NCI-H2196 (cell line): ENCODE data around the gene UCHL5.
"Not testable (repeated sequence)": the region's sequence is repeated elsewhere in the genome, so short reads cannot be mapped to it uniquely, and the experiment has no call there.

Experiments
- DNase-seq: peaks from one replicate; lab custom pipeline; 2025; ENCODE audit not compliant: unreplicated experiment; lab: John Stamatoyannopoulos, UW

The UCHL5 gene

DNA sequence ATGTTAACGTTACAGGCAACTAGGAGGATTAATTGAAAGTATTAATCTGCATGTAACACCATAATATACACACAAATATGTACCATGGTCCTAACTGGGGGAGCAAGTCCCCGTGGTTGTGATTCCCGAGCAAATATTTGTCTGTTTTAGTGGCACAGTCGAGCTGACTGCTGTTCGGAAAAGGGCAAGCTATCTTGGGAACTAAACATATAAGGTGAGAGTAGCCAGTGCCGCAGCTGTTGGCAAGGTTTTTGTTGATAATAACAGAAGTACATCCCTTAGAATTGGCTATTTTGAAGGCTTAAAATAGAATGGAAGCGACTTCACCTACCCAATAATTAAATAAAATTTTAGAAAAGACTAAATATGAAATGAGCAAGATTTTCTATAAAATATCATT, 45.5 kb downstream of the UCHL5 start:
- no peak for DNase-seq

DNA sequence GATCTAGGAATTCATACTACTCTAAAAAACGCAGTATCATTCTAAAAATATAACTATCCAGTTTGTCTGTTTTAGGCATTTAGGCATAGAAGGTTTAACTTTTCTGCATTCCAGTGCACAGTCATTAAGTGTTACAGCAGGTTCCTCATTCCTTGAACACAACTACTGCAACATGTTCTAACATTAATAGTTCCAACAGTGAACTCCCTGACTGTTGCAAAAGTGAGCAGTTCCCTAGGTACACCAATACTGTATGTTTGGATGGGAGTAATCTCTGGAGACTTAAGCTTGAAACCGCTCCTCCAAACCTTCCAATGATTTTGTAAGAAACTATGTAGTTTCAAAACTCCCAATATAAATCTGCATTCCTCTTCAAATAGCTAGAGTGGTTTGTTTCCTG, 46.2 kb downstream of the UCHL5 start:
- DNase-seq: no peak

DNA sequence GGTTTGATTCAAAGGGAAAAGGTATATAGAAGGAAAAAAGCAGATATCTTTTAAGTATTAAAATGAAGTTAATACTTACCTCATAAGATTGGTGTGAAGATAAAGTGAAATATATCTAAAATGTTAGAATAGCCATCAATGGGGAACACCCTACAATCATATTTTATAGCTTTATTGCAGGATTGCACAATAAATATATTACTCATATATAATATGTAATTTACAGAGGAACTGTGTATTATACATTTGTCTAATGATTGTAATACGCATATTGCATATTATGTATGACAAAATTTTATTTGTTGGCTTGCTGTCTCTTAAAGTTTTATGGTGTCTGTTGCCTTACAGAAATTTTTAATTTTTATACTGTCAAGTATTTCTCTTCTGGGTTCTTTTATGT, 47.8 kb downstream of the UCHL5 start:
- DNase-seq: no peak

DNA sequence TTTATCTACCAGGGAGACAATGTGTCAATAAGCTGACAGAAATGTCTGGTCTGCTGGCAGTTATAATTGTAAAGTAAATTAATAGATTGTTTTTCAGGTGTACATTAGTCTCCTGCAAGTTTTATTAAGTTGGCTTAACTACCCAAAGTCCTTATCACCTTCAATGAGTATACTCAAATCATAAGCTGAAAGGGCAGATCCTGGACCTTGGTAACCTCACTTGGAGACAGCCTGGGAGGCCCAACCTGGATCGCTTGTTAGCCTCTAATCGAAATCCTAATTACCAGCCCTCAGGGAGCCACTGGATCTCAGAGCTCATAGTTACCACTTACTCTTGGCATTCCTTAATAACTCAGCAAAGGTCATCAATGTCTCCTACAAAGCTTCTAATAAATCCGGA, 49.7 kb downstream of the UCHL5 start:
- DNase-seq: no peak

DNA sequence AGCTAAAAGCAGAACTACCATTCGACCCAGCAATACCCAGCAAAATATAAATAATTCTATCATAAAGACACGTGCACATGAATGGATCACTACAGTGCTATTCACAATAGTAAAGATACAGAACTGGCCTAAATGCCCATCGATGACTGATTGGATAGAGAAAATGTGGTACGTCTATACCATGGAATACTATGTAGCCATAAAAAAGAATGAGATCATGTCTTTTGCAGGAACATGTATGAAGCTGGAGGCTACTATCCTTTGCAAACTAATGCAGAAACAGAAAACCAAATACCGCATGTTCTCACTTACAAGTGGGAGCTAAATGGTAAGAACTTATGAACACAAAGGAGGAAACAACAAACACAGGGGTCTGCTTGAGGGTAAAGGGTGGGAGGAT, 53.4 kb downstream of the UCHL5 start:
- DNase-seq: no peak

DNA sequence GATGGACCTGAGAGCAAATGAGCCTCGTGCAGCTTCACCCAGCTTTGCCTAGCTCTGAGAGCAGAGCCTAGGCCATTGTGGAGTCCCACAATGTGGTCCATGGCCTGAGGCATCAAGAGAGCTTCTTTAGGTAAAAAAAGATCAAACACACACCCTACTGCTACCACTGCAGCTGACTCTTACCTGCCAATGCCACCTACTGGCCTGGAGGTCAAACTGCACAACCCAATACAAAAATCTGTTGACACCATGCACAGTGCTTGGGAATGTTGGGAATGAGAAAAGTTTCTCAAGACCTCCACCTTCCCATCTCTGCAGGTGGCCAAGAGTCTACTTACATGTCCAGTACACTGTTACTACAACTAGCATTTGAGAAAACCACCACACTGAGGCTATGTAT, 60.6 kb downstream of the UCHL5 start:
- no peak for DNase-seq

DNA sequence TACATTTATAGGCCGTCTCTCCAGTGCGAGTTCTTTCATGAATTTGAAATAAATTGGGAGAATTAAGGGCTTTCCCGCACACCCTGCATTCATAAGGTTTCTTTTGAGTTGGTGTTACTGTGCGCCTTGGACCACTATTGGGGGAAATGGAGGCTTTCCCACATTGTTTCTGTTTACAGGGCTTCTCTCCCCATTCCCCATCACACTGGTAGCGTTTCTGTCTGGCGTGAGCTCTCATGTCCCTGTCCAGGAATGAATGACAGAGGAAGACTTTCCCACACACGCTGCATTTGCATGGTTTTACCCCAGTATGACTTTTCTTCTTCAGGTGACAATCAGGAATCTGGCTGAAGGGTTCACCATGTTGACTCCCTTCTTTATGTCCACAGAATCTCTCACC, 65.0 kb downstream of the UCHL5 start:
- no peak for DNase-seq

DNA sequence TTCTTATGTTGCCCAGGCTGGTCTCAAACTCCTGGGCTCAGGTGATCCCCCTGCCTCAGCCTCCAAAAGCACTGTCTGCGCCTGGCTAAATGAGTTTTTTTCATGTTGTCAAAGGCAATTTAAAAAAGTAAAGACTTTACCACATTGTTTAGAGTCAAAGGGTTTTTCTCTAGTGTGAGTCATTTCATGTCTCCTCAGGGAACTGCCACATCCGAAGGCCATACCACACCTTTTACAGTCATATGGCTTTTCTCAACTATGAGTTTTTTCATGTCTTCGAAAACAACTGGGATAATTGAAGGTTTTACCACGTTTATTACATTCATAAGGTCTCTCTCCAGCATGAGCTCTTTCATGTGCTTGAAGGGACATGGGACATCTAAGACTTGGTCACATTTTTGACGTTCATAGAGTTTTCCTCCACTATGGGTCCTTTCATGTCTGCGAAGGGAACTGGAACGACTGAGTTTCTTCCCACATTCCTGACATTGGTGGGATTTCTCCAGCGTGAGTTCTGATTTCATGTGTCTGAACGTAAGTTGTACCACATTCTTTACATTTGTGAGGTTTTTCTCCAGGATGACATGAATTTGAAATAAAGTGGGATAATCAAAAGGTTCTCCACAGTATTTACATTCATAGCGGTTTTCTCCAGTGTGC, 65.6 kb downstream of the UCHL5 start:
- no peak for DNase-seq

DNA sequence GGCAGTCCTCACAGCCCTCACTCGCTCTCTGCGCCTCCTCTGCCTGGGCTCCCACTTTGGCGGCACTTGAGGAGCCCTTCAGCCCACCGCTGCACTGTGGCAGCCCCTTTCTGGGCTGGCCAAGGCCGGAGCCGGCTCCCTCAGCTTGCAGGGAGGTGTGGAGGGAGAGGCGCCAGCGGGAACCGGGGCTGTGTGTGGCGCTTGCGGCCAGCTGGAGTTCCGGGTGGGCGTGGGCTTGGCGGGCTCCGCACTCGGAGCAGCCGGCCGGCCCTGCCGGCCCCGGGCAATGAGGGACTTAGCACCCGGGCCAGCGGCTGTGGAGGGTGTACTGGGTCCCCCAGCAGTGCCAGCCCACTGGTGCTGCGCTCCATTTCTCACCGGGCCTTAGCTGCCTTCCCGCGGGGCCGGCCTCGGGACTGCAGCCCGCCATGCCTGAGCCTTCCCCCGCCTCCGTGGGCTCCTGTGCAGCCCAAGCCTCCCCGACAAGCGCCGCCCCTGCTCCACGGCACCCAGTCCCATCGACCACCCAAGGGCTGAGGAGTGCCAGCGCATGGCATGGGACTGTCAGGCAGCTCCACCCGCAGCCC, 72.3 kb downstream of the UCHL5 start:
- DNase-seq: not testable (repeated sequence)

DNA sequence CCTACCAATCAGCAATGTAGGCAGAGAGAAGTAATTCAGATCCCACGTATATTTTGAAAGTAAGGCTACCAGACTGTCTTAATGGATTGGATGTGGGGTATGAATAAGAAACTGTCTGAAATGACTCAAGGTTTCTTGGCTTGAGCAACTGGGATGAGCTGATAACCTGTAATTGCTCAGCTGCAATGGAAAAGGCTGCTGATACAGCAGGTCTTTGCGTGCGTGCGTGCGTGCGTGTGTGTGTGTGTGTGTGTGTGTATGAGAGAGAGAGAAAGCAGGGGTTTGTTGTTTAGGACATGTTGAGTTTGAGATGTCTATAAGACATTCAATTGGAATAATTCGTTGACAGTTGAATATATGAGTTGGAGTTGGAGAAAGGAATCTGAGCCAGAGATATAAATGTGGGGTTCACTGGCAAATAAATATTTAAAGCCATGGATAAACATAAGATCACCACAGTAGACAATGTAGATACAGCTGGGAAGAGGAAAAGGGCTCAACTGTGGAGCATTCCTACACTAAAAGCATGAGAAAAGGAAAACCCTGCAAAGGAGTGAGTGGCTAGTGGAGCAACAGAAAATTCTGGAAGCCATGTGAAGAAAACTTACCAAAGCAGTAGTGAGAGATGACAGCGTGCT, 72.9 kb downstream of the UCHL5 start:
- DNase-seq: no peak

DNA sequence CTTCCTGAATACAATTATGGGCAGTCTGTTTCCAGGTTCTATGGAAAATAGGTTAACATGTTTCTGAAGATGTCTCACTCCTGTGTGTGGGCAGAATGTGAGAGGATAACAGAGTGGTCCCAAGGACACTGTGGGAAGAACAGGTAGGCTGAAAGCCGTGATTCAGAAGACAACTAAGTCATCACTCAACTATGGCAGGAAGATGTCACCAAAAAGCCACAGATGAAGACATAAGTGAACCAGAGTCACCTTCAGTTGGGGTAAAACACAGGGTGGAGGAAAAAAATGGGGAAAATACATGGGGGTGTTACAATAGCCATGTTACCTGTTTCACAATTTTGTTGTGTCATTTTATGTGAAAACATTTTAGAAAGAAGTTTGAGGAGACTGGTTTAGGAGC, 75.1 kb downstream of the UCHL5 start:
- no peak for DNase-seq

DNA sequence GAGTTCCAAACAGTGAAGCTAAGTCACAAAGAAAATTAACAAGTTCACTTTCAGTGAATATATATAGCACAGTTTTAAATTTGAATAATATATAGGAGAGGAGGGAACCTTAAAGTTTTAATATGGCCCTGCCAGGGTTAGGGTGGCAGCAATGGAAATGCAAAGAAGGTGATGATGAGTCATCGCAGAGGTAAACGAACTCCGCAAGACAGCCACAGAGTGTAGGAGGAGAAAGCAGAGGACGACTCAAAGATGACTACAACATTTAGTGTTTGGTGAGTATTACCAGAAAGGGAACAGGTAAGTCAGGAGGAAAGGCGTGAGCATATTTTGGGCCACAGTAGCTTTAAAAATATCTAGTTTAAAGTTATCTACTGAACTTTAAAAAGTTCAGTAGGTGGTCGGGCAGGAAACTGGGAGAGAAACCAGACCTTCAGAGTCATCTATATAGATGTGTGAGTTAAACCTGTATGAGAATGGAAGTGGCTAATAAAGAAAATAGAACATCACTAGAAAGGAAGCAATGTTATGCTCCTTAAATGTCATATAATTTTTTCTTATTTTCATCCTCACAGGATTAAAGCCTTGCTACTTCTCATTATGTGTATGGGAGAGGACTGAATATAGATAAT, 75.7 kb downstream of the UCHL5 start:
- DNase-seq: no peak

DNA sequence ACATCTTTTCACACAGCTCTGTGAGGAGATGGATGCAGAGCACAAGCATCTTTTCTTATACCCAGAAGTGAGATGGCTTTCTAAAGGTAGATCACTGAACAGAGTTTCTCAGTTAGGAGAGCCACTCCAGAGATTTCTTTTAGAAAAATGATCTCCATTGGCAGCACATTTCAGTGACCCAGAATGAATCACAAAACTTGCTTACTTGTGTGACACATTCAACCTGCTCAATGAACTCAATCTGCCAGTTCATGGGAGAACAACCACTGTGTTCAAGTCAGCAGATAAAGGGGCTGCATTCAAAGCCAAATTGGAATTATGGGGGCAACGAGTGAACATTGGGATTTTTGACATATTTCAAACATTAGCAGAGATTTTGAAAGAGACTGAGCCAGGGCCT, 78.3 kb downstream of the UCHL5 start:
- no peak for DNase-seq

DNA sequence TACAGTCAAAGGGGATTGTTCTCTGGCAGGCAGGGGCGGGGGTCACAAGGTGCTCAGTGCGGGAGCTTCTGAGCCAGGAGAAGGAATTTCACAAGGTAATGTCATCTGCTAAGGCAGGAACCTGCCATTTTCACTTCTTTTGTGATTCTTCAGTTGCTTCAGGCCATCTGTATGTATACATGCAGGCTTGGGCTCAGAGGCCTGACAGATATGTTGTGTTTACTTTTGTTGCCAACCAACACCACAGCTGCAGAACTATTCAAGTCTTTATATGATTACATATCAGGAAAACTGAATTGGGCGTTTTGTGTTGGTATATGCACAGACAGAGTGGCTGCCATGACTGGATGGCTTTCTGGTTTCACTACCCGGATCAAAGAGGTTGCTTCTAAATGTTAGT, 78.8 kb downstream of the UCHL5 start:
- not testable (repeated sequence) for DNase-seq

DNA sequence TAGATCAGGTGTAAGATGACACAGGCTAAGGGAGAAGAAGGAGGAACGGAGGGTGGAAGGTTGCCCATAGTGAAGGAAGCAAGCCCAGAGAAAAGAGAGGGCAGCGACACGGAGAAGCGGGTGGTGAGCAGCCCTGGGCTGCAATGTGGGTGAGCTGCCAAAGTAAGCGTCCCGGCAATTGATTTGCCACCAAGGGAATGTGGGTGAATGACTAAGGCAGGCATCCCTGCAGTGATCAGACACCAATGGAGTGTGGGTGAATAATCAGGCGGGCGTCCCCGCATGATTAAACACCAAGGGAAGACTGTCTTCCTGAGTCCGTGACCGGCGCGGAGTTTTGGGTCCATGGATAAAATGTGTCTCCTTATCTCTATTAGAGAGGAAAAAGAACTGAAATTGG, 79.6 kb downstream of the UCHL5 start:
- DNase-seq: no peak

DNA sequence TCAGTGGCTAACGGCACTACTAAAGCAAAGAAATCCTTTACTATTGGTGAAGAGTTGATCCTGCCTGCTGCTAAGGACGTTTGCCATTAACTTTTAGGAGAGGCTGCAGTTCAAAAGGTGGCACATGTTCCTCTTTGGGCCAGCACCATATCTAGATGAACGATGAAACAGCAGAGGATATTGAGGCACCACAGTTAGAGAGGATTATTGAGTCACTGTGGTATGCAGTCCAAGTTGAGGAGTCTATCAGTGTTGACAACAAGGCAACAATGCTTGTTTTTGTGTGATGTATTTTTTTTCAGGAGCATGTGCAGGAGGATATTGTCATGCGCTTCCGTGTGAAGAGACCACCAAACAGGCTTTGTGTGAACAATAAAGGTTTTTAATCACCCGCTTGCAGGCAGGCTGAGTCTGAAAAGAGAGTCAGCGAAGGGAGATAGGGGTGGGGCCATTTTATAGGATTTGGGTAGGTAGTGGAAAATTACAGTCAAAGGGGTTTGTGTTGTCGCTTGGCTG, 80.9 kb downstream of the UCHL5 start:
- DNase-seq: no peak

DNA sequence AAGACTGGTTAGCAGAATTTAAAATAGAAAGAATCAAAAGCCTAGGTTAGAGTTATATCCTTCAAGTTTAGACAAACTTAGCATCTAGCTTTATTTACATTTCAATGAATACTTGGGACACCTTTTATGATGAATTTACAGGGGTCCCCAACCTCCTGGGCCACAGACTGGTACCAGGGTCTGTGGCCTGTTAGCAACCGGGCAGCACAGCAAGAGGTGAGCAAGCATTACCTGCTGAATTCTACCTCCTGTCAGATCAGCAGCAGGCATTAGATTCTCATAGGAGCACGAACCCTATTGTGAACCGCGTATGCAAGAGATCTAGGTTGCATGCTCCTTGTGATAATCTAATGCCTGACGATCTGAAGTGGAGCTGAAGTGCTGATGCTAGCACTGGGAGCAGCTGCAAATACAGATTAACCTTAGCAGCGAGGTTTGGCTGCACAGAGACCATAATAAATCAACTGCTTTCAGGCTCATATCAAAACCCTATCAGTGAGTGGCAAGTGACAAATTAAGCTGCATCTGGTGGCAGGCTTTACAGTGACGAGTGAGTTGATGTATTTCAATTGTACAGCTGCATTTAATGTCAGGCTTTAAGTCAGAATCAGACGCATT, 82.0 kb downstream of the UCHL5 start:
- DNase-seq: no peak

DNA sequence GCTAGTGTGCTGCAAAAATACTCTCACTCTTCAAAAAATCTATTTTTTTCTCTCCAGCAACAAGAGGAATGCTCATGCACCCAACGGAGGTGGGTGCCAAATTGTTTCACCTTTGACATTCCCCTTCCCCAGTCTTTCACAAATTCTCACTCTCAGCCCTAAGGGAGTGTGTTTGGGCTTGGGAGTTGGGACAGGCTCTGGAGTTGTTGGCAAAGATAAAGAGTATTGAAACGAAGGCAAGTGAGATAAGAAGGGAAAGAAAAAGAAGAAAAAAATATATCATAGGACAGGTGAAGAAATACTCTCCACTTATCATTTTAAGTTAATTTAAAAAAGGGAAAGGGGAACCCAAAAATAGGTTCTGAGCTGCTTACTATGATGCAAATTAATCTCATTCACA, 82.6 kb downstream of the UCHL5 start:
- no peak for DNase-seq

DNA sequence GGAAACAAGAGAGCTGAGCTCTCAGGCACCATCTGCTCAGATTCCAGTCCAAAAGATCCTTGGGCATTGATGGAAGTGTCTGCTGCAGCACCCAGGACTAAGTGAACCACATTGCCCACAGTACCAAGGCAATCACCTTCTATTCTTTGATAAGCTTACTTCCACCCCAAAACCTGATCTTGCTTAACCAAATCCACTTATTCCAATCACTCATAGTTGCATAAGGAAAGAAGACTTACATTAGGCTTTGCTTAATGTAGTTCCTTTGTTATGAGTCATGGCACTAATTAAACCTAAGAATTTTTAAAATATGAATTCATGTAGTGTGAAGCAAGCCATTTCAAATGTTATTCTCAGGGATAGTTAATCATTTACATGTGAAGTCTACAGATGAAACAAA, 84.5 kb downstream of the UCHL5 start:
- no peak for DNase-seq

DNA sequence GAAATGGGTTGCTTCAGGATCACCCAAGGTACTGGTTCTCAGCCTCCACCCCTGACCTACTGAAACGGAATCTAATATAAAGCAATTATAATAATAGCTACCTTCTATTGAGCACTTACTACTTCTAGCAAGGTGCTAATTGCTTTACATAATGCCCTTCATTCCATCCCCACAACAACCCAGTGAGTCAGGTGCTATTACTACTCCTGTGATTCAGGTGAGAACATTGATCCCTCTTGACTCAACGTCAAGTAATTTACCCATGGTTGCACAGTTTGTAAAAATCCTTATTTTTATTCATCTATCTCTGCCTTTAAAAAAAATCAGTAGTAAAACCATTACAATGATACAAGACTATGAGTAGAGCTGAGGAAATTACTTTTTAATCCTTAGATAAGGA, 85.2 kb downstream of the UCHL5 start:
- no peak for DNase-seq

DNA sequence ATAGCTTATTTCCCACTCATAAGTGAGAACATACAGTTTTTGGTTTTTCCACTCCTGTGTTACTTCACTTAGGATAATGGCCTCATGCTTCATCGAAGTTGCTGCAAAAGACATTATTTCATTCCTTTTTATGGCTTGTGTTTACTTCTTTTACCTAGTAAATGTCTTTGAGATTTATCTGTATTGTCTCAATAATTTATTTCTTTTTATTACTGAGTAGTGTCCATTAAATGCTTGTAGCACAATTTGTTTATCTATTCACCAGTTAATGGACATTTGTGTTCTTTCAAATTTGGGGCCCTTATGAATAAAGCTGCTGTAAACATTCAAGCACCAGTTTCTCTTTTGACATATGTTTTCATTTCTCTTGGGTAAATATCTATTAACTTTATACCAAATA, 86.0 kb downstream of the UCHL5 start:
- DNase-seq: no peak

DNA sequence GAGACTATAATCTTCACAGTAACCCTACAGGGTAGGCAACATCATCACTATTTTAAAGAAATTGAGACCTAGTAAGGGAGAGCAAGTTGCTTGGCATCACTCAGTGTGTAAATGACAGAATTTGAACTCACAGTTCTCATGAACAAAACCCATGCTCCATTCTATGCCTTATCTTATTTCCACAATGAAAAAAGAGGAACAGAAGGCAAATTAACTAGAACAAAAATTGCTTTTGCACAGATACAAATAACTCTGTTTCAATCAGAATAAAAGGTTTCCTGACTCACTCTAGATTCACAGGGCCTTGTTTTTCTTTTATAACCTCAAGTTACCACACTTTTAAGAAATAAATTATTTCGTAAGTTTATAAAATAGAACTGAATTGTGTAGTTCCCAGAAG, 90.1 kb downstream of the UCHL5 start:
- DNase-seq: no peak
